ENCODE data around the gene GRIFIN.

- TF ChIP-seq TAF1 (IDR thresholded peaks at IDR 0.05; ENCODE audit: borderline replicate concordance, low read depth, low read length) (no peak), POLR2A (IDR thresholded peaks at IDR 0.05; ENCODE audit: low read depth, low read length) (no peak), POLR2AphosphoS5 (IDR thresholded peaks at IDR 0.05; ENCODE audit: low read depth, low read length) (no peak)
These were observed 713 bp upstream of the GRIFIN start for GRCh38 chr7:2476776-2477446.
